Esophagus squamous epithelium (tissue), 4 donors: ENCODE results near the gene DLEC1.

ENCODE experiments used
- POLR2A ChIP-seq, 4 donors: fragments of 450-650 bp; IDR thresholded peaks; one replicate each; pipeline ENCODE4 v1.6.1; 2017; ENCODE audit warnings: antibody characterized with exemption in 4 of 4, mild to moderate bottlenecking in 4 of 4, moderate library complexity in 3 of 4
- TF ChIP-seq, protein P1 (sequence below), 6 experiments: fragments of 450-650 bp in 4 of 6; fragments of 200-600 bp in 2 of 6; sonication (generic) in 2 of 6; IDR thresholded peaks; one replicate each; pipeline ENCODE4 v1.5.1; 2016 to 2019; ENCODE audit warnings: antibody characterized with exemption in 6 of 6, mild to moderate bottlenecking in 4 of 6, moderate library complexity in 4 of 6

DNA sequence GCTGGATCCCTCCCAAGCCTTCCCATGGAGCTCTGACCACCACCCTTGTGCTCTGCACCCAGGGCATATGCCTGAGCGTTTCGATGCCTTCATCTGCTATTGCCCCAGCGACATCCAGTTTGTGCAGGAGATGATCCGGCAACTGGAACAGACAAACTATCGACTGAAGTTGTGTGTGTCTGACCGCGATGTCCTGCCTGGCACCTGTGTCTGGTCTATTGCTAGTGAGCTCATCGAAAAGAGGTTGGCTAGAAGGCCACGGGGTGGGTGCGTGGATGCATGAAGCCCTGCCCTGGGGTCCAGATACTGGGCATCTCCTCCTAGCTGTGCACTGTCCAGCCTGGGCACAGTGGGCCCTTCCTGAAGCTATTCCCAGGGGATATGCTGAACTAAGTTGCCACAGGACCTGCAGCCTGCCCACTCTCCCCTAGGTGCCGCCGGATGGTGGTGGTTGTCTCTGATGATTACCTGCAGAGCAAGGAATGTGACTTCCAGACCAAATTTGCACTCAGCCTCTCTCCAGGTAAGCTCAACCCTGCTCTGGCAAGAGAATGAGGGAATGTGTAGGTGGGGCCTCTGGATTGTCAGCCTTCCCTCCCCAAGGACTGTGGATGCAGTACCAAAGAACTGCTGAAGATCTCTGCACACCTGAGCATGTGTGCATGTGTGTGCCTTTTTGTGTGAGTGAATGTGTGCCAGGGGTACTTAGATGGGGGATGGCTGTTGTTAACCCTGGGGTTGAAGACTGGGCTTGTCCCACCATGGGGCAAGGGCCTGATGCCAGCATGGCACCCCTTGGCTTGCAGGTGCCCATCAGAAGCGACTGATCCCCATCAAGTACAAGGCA lies 101.5 kb downstream of the DLEC1 start:
- TF ChIP-seq, protein P1, sequence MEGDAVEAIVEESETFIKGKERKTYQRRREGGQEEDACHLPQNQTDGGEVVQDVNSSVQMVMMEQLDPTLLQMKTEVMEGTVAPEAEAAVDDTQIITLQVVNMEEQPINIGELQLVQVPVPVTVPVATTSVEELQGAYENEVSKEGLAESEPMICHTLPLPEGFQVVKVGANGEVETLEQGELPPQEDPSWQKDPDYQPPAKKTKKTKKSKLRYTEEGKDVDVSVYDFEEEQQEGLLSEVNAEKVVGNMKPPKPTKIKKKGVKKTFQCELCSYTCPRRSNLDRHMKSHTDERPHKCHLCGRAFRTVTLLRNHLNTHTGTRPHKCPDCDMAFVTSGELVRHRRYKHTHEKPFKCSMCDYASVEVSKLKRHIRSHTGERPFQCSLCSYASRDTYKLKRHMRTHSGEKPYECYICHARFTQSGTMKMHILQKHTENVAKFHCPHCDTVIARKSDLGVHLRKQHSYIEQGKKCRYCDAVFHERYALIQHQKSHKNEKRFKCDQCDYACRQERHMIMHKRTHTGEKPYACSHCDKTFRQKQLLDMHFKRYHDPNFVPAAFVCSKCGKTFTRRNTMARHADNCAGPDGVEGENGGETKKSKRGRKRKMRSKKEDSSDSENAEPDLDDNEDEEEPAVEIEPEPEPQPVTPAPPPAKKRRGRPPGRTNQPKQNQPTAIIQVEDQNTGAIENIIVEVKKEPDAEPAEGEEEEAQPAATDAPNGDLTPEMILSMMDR (IDR thresholded peaks at IDR 0.05): no peak
- no peak for TF ChIP-seq POLR2A (IDR thresholded peaks at IDR 0.05)
